ENCODE results near the gene BTBD16.

The BTBD16 gene

GRCh38 chr10:122343936-122344335 lies 72.8 kb downstream of the BTBD16 start:
- no peak for DNase-seq

DNA sequence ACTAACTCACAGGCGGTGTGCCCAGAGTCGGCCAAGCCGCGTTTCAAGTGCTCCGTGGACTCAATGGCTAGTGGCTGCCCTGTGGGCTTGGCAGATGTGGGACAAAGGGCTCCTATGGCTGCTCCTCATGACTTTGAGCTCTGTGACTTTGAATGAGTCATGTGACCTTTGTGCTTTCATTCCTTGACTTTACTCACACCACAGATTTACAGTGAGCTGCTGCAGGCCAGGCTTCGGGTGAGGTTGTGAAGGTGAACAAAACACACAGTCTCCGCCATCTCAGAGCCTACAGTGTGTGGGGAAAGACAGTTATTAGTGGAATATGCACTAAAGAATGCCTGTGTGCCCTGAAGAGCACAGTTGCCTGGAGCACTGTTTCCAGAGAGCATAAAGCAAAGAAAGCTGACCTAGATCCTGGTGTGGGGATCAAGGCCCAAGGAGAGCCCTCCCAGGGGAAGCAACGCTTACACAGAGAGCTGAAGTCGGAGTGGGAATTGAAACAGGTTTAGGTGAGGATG lies 73.7 kb downstream of the BTBD16 start:
- DNase-seq = peak in 3 of 14 donors; percentile 18 to 44 (median 37)

- DNase-seq = no peak
Observed at GRCh38 chr10:122346326-122346950, 75.3 kb downstream of the BTBD16 start.

- no peak for DNase-seq
Observed at GRCh38 chr10:122347170-122347841, 76.2 kb downstream of the BTBD16 start.

DNA sequence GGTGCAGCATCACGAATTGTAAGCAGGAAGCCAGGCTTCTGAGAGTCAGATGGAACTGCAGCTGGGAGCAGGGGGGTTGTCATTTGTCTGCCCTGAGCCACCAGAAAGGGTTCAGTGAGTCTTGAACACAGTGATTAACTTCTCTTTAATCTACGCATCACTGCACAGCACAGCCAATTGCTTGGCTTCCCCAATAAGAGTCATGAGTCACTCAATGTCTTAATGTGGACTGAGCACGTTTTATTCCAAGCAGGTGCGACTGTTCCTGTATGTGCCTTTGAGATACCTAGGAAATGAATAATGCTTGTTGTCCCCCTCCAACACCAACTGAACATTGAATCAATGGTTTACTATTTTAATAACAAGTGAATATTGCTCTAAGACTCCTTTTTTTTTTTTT lies 77.4 kb downstream of the BTBD16 start:
- peak in 1 of 14 donors; percentile 11 for DNase-seq

- DNase-seq = no peak
Observed at GRCh38 chr10:122348935-122349361, 77.9 kb downstream of the BTBD16 start.

DNA sequence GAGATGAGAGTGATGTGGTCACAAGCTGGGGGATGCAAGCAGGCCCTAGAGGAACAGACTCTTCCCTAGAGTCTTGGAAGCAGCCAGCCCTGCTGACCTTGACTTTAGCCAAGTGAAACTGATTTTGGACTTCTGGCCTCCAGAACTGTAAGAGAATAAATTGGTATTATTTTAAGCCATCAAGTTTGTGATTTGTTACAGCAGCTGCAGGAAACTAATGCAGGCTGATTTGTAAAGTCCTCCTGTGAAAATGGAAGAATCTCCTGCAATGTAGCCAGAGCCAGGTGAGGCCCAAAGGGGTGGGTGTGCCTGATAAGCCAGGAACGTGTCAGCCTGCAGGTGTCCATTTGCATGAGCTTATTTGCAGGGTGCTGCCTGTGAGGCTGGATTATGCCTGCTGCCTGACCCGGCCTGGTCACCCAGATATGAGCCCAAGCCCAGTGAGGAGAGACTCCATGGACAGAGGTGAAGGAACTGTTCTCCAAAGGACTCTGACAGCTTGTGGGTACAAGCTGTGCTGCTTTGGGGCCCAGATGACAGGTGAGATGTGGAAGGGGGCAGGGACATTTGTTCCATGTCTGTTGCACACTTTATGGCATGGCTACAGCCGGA lies 78.8 kb downstream of the BTBD16 start:
- DNase-seq = no peak

DNA sequence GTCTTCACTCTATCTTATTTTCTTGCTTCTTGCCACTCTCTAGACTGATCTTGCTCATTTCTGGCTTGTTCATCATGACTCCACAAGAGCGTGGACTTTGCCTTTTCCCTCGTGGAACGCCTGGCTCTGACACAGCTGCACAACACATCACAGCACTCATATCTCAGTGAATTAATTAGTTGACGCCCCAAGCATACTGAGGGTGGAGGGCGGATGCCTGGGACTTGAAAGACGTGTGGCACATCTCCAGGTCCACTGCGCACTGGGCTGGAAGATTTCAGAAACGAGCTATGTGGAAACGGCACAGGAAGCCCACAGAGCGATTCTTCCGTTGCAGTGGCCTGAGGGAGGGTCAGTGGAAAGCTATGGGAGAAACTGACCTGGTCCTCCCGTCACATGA lies 79.8 kb downstream of the BTBD16 start:
- no peak for DNase-seq

DNA sequence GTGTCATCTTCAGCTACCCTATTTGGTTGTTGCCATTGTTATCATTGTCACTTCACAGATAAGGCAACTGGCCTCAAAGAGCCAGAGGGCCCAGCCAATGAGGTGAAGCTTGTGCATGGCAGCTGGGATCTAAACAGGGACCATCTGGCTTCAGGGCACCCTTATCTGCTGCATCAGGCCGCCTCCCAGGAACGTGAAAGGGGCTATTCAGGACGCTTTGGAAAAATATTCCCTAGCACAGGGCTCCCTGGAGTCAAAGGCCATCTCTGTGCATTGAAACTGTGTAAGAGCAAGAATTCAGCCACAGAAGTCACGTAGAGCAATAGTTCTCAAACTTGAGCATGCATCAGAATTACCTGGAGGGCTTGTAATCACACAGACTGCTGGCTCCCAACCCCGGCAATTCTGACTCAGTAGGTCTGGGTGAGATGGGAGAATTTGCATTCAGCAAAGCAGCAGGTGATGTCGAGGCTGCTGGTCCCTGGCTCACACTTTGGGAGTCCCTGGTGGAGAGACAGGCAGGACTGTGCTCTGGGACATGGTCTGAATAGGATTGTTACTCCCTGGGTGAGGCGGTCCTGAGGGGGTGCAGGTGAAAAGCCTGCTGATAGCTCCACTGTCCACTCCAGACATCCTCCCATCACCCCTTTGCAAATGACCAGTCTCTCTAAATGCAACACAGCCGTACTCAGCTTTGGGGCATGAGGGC lies 81.9 kb downstream of the BTBD16 start:
- no peak for DNase-seq

DNA sequence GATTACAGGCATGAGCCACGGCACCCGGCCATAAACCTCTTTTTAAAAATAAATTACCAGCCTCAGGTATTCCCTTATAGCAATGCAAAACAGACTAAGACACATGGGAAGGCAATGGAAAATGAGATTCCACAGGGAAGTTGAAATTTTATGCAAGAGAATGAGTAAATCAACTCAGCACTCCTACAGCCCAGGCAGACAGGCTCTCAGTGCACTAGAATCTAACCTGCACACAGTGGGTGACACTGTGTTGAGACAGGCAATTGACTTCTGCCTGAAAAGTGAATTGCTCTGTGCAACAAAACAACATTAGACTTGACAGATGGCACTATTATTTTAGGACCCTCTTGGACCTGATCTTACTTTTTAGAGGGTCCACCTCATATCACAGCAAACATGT lies 83.3 kb downstream of the BTBD16 start:
- no peak for DNase-seq

DNA sequence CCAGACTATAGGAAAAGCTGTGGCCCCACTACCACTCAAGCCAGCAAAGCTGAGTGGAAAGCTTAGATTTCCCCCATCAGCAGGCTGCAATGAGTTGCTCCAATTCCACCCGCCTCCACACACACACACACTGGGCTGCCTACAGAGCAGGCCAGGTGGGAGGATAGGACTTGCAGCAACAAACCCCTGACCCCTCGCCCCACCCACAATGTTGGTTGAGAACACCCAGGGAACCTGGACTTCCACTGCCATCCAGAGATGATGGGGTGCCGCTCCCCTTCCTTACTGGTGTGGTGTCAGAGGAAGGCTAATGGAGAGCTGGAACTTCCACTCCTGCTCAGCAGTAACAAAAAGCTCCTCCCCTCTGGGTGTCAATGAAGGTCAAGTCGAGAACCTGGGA lies 86.6 kb downstream of the BTBD16 start:
- DNase-seq = no peak

- no peak for DNase-seq
Observed at GRCh38 chr10:122359621-122360020, 88.5 kb downstream of the BTBD16 start.

DNA sequence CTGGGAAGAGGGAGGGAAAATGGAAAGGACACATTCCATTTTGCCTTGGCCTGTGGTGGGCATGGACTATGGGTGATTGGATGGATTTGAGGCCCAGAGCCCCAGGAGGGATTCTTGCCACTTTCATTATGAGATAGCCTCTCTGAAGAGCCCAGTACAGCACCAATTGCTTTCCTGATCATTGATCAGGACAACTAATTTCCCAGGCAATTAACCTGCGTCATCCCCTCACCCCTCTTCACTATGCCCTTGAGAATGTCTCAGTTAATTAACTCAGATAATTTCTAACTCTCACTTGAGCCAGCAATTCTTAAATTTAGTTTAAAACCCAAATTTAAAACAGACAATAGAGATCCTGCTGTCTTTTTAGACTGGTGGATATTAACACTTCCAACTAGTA lies 90.0 kb downstream of the BTBD16 start:
- no peak for DNase-seq

DNA sequence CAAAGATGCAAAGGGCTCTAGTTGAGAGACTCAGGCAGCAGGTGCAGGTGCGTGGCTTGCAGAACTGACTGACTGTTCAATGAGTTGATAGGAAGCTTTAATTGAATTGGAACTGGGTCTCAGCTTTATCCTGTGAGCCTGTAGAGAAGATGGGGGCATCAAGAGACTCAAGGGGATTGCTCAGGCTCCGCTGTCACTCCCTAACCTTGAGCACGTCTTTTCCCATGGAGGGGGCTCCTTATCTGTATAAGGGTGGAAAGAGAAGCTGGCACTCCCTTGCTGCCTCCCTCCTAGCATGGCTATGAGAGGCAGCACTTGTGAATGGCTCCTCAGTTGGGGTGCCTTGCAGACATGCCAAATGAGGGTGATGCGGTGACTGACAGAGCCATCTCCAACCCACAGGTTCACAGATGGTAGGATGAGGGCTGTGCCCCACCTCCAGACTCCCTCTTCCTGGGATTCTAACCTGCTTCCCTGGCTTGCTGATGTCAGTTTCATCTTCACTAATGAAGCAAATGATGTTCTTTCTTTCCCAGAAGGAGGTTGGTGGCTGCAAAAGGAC lies 91.0 kb downstream of the BTBD16 start:
- DNase-seq = no peak

DNA sequence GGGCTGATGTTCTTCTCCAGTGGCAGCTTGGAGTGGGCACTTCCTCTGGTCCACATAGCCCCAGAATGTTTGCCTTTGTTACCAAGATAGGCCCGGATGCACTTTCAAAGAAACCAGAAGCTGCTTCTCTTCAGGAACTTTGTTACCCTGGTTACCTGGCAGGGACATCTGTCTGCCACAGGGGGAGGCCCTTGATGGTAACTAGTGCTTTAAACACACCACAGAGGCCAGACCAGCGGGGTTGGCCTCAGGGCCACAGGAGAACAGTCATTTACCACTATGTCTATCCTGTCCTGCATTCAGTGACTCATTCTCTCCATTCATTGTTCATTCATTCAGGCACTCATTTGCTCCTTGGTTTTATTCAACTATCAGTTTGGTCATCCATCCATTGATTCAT lies 91.5 kb downstream of the BTBD16 start:
- DNase-seq = peak in 1 of 14 donors; percentile 14

DNA sequence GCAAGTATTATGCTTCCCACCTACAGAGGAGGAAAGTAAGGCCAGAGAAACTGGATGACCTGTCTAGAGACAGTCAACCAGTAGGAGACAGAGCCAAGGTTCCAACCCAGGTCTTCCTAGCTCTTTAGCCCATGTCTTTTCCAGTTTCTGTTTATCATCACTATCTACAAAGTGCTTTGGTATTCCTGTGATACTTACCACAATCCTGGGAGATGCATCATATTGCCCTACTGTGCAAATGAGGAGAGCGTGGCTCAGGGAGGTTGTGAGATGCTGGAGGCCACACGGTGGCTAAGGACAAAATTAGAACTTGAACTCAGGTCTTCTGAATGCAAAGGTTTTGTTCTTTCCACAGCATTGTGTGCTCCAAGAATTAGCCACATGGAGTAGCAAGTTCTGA lies 92.2 kb downstream of the BTBD16 start:
- no peak for DNase-seq

GRCh38 chr10:122363722-122364463 lies 92.8 kb downstream of the BTBD16 start:
- no peak for DNase-seq

DNA sequence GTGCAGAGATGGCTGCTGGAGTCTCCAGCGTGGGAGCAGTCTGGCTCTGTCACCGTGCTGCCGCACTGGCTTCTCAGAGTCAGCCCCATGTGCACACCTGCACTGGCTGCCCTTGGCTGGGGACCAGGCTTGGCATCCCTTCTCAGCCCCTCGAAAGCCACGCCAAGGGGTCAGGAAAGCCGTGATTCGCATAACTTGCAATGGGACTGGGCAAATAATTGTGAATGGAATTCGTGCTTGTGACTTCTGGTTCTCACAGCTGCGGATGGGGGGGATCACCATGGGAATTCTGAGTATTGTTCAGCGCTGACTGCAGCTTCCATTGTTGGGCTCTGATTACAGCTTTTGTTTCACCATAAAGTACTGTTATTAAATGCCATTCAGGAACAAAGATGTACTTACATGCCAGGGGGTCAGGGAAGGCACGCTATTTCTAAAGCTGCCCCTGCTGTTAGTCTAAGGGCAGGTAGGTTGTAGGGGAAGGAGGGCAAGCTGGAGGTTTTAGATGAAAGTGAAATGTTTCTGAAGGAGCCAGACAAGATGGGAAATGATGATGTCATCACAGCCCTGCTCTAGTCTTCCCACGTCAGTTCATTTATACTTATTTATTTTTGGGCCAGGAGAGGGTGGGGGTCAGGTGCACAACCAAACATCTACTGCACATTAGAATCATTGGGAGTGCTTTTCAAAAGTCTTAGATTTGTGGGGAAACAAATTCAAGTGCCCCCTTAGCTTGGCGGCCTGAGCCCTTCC lies 97.6 kb downstream of the BTBD16 start:
- DNase-seq = peak in 8 of 14 donors; percentile 31 to 66 (median 53)

GRCh38 chr10:122373108-122373507 lies 102.0 kb downstream of the BTBD16 start:
- DNase-seq = no peak

DNA sequence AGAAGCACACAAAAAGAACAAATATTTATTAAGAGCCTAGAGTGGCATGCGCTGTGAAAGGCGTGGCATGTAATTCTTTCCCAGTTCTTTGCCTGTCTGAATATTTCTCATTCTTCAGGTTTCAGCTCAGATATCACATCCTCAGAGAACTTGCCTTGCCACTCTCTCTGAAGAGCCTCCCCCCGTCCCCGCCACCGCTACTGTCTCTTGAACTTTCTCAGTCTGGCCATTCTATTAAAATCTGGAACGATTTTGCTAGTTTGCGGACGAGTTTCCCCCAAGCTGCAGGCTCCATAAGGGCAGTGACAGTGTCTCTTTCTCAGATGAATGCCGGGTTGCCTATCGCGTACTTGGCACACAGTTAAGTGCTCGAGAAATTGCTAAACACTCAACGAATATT lies 102.6 kb downstream of the BTBD16 start:
- peak in 5 of 14 donors; percentile 40 to 71 (median 42) for DNase-seq

- peak; percentile 58 to 96 (median 92) for DNase-seq
Observed at GRCh38 chr10:122374237-122374858, 103.3 kb downstream of the BTBD16 start, which contains the start of gene PLEKHA1. PLEKHA1 (plus strand) TSS chr10:122374708; CDS start chr10:122393201, 18,493 bp downstream.
